HL-60 (cell line): ENCODE results near the gene TNNC1.

Experiments used
- DNase-seq, 2 experiments: peaks; one replicate each; pipeline ENCODE4 v3.0.0-alpha.2; 2010 to 2020; ENCODE audit warnings: low read depth in 1 of 2, low spot score in 1 of 2
- H3K27ac ChIP-seq: fragments of 250-450 bp; sonication (Bioruptor Pico); replicated peaks from 2 replicates; pipeline ENCODE4 v1.5.1; 2020; ENCODE audit warnings: mild to moderate bottlenecking, moderate library complexity
- H3K27me3 ChIP-seq: fragments of 250-450 bp; sonication (Bioruptor Pico); 2 replicates; pipeline ENCODE4 v1.5.1; 2021; ENCODE audit warnings: mild to moderate bottlenecking, moderate library complexity; ENCODE audit not compliant: insufficient read depth, poor library complexity, severe bottlenecking
- H3K4me3 ChIP-seq: replicated peaks from 2 replicates; pipeline ENCODE4 v1.5.1; 2011; ENCODE audit warnings: mild to moderate bottlenecking, control low read depth, low read length; ENCODE audit not compliant: insufficient read depth
- GABPA ChIP-seq: IDR thresholded peaks from 2 replicates; pipeline ENCODE4 v1.6.1; 2012; ENCODE audit warnings: low read depth
- POLR2AphosphoS5 ChIP-seq: IDR thresholded peaks from 2 replicates; pipeline ENCODE4 v1.6.1; 2012; ENCODE audit warnings: low read depth
- REST ChIP-seq: IDR thresholded peaks from 2 replicates; pipeline ENCODE4 v1.6.1; 2012; ENCODE audit warnings: low read depth; ENCODE audit not compliant: insufficient replicate concordance
- SPI1 ChIP-seq: IDR thresholded peaks from 2 replicates; pipeline ENCODE4 v1.6.1; 2012; ENCODE audit warnings: low read depth, mild to moderate bottlenecking, borderline replicate concordance
- TF ChIP-seq, protein P1 (sequence below): IDR thresholded peaks from one replicate; pipeline ENCODE4 v1.5.1; 2011; ENCODE audit warnings: low read length, control low read depth, inconsistent platforms; ENCODE audit not compliant: insufficient read depth

The TNNC1 gene

DNA sequence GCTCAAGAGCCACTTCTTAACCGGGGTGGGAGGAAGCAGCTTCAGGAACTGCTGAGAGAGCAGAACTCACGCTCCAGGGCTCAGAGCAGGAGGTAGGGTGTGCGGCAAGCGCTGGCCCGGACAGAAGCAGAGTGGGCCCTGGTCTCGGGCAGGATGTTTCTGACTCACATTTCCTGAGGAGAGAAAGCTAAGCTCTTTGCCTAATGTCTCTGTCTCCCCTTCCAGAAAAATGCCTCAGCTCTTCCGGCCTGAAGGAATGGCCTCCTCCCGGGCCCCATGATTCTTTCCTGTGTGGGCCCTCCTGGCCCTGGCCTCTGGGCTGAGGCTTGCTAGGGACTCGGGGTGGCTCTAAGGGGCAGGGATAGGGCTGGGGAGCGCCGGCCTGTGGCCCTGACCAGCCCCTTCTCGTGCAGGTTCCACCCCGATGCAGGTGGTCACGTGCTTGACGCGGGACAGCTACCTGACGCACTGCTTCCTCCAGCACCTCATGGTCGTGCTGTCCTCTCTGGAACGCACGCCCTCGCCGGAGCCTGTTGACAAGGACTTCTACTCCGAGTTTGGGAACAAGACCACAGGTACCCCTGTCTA lies 37.2 kb upstream of the TNNC1 start:
- TF ChIP-seq GABPA (no peak), POLR2AphosphoS5 (no peak), SPI1 (no peak), REST (no peak)
- TF ChIP-seq, protein P1, sequence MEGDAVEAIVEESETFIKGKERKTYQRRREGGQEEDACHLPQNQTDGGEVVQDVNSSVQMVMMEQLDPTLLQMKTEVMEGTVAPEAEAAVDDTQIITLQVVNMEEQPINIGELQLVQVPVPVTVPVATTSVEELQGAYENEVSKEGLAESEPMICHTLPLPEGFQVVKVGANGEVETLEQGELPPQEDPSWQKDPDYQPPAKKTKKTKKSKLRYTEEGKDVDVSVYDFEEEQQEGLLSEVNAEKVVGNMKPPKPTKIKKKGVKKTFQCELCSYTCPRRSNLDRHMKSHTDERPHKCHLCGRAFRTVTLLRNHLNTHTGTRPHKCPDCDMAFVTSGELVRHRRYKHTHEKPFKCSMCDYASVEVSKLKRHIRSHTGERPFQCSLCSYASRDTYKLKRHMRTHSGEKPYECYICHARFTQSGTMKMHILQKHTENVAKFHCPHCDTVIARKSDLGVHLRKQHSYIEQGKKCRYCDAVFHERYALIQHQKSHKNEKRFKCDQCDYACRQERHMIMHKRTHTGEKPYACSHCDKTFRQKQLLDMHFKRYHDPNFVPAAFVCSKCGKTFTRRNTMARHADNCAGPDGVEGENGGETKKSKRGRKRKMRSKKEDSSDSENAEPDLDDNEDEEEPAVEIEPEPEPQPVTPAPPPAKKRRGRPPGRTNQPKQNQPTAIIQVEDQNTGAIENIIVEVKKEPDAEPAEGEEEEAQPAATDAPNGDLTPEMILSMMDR = no peak
- Histone ChIP-seq H3K27me3 (no peaks in the 10 kb centered on the region), H3K27ac (no peak overlapping the region), H3K4me3 (no peak overlapping the region)
- no peak for DNase-seq

DNA sequence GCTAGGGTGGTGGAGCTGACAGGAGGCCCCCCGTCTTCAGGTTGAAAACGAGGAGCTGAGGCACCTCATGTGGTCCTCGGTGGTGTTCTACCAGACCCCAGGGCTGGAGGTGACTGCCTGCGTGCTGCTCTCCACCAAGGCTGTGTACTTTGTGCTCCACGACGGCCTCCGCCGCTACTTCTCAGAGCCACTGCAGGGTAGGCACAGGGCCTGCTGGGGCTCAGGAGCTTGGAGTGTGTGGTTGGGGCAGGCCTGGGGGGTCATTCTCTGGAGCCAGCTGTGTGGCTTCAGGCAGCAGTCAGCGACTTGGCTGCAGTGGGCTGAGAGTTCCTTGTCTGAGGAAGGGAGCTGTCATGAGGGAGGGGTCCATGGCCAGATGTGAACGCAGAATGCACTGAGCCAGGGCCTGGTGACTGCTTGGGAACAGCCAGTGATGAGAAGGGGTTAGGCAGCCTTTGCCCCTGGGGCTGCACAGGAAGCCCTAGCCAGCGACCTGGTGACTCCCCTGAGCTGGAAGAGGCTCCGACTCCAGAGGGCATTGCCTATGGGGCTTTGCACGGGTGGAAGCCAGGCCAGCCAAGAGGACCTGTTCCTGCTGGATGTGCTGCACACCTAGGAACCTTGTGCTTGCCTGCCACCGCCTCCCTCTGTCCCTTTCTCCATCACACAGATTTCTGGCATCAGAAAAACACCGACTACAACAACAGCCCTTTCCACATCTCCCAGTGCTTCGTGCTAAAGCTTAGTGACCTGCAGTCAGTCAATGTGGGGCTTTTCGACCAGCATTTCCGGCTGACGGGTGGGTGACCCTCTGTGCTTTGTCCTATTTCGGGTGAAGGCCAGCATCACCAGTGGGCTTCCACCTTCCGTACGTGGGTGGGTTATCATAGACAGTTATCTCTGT lies 36.4 kb upstream of the TNNC1 start:
- no peak for DNase-seq
- H3K27ac ChIP-seq = no peak overlapping the region
- H3K4me3 ChIP-seq = no peak overlapping the region
- TF ChIP-seq SPI1 (no peak), GABPA (no peak), REST (no peak)
- TF ChIP-seq, protein P1 = no peak
- H3K27me3 ChIP-seq = no peaks in the 10 kb centered on the region

GRCh38 chr3:52489453-52489852 lies 35.6 kb upstream of the TNNC1 start:
- no peak overlapping the region for H3K27ac ChIP-seq
- TF ChIP-seq, protein P1 = no peak
- TF ChIP-seq GABPA (no peak), REST (no peak), SPI1 (no peak), POLR2AphosphoS5 (no peak)
- H3K4me3 ChIP-seq = no peak overlapping the region
- H3K27me3 ChIP-seq = no peaks in the 10 kb centered on the region
- DNase-seq = no peak
